Neural cell (in vitro differentiated cells): ENCODE measurements around the gene PRRT1B. TPM values are rescaled to one million over a fixed set of nuclear protein-coding genes. Genes with fewer than 3 reads are reported as not detected.

Experiments used
- H2AFZ ChIP-seq: fragments of 200-600, 300-800 bp; sonication (generic), shearing (Covaris generic); 2 replicates; pipeline ENCODE4 v1.6.0; 2014; ENCODE audit warnings: low read depth, mild to moderate bottlenecking, antibody characterized with exemption, low read length, moderate library complexity
- H3F3A ChIP-seq: fragments of 200-600 bp; shearing (Covaris generic); 2 replicates; pipeline ENCODE4 v1.6.1; 2016; ENCODE audit warnings: mild to moderate bottlenecking, moderate library complexity, mixed read lengths, antibody characterized with exemption, low read length; ENCODE audit not compliant: insufficient read depth, poor library complexity, severe bottlenecking
- H3K27ac ChIP-seq: fragments of 200-600, 300-800 bp; sonication (generic), shearing (Covaris generic); 2 replicates; pipeline ENCODE4 v1.5.1; 2014; ENCODE audit warnings: mild to moderate bottlenecking, low read length, moderate library complexity
- H3K27me3 ChIP-seq: fragments of 300-800, 200-600 bp; sonication (generic), shearing (Covaris generic); 2 replicates; pipeline ENCODE4 v1.6.0; 2014; ENCODE audit warnings: mild to moderate bottlenecking, low read depth, low read length, moderate library complexity; ENCODE audit not compliant: insufficient read depth
- H3K36me3 ChIP-seq: fragments of 300-800, 200-600 bp; sonication (generic), shearing (Covaris generic); 2 replicates; pipeline ENCODE4 v1.5.1; 2014; ENCODE audit warnings: mild to moderate bottlenecking, antibody characterized with exemption, low read length, moderate library complexity; ENCODE audit not compliant: insufficient read depth
- H3K4me2 ChIP-seq: fragments of 300-800, 200-600 bp; sonication (generic), shearing (Covaris generic); 2 replicates; pipeline ENCODE4 v1.6.0; 2014; ENCODE audit warnings: mild to moderate bottlenecking, low read length
- H3K4me3 ChIP-seq: fragments of 300-800, 200-600 bp; sonication (generic), shearing (Covaris generic); 2 replicates; pipeline ENCODE4 v1.5.1; 2014; ENCODE audit warnings: mild to moderate bottlenecking, low read length, moderate library complexity
- H3K79me2 ChIP-seq: fragments of 200-600 bp; shearing (Covaris generic); replicated peaks from 2 replicates; pipeline ENCODE4 v1.6.0; 2014; ENCODE audit warnings: mild to moderate bottlenecking, low read length, moderate library complexity; ENCODE audit not compliant: insufficient read depth
- H3K9ac ChIP-seq: fragments of 300-800, 200-600 bp; sonication (generic), shearing (Covaris generic); 2 replicates; pipeline ENCODE4 v1.6.1; 2016; ENCODE audit warnings: mild to moderate bottlenecking, low read length, mixed read lengths
- H3K9me2 ChIP-seq: fragments of 200-600 bp; shearing (Covaris generic); 2 replicates; pipeline ENCODE4 v1.6.1; 2016; ENCODE audit warnings: mild to moderate bottlenecking, low read length, mixed read lengths; ENCODE audit not compliant: insufficient read depth
- H3K9me3 ChIP-seq: fragments of 200-600, 300-800 bp; sonication (generic), shearing (Covaris generic); 2 replicates; pipeline ENCODE4 v1.6.1; 2016; ENCODE audit warnings: mild to moderate bottlenecking, mixed run types, low read length, moderate library complexity, mixed read lengths
- H4K20me1 ChIP-seq: fragments of 200-600 bp; shearing (Covaris generic); 2 replicates; pipeline ENCODE4 v1.6.1; 2016; ENCODE audit warnings: mild to moderate bottlenecking, mixed run types; ENCODE audit not compliant: insufficient read depth
- CTCF ChIP-seq: fragments of 450-650 bp; IDR thresholded peaks from 2 replicates; pipeline ENCODE4 v1.5.1; 2014; ENCODE audit warnings: antibody characterized with exemption, mild to moderate bottlenecking, moderate library complexity; ENCODE audit not compliant: poor library complexity, severe bottlenecking
- EP300 ChIP-seq: fragments of 450-650 bp; conservative IDR thresholded peaks from 2 replicates; pipeline ENCODE4 v1.6.1; 2014; ENCODE audit warnings: antibody characterized with exemption, mild to moderate bottlenecking, moderate library complexity; ENCODE audit not compliant: poor library complexity, severe bottlenecking
- EZH2 ChIP-seq: fragments of 200-600, 300-800 bp; shearing (Covaris generic), sonication (generic); IDR thresholded peaks from 2 replicates; pipeline ENCODE4 v1.6.1; 2014; ENCODE audit warnings: antibody characterized with exemption, low read length, borderline replicate concordance, mild to moderate bottlenecking; ENCODE audit not compliant: insufficient read depth, poor library complexity, severe bottlenecking
- MXI1 ChIP-seq: fragments of 450-650 bp; conservative IDR thresholded peaks from 2 replicates; pipeline ENCODE4 v1.6.1; 2014; ENCODE audit warnings: antibody characterized with exemption, mild to moderate bottlenecking; ENCODE audit not compliant: poor library complexity, severe bottlenecking
- POLR2AphosphoS5 ChIP-seq: IDR thresholded peaks from 2 replicates; pipeline ENCODE4 v1.6.1; 2012
- RAD21 ChIP-seq: fragments of 450-650 bp; conservative IDR thresholded peaks from 2 replicates; pipeline ENCODE4 v1.6.1; 2014; ENCODE audit warnings: antibody characterized with exemption, mild to moderate bottlenecking, moderate library complexity
- REST ChIP-seq: IDR thresholded peaks from 2 replicates; pipeline ENCODE4 v1.6.1; 2012; ENCODE audit warnings: borderline replicate concordance
- SMC3 ChIP-seq: fragments of 450-650 bp; conservative IDR thresholded peaks from 2 replicates; pipeline ENCODE4 v1.6.1; 2014; ENCODE audit warnings: antibody characterized with exemption, mild to moderate bottlenecking, moderate library complexity; ENCODE audit not compliant: poor library complexity
- TAF1 ChIP-seq: IDR thresholded peaks from 2 replicates; pipeline ENCODE4 v1.6.1; 2012; ENCODE audit warnings: low read depth
- polyA plus RNA-seq: library from polyadenylated mRNA; depleted of rRNA; stranded (reverse); fragments of >200 nt; gene quantifications from 2 replicates; pipeline ENCODE4 v1.2.3, GENCODE V29; 2014

PRRT1B gene
- polyA plus RNA-seq, 1 donor from 2014 or later: not detected

GRCh38 chr9:131521822-131522221, 23.5 kb upstream of the PRRT1B start:
- Histone ChIP-seq H3F3A (no peaks in the 10 kb centered on the region), H4K20me1 (no peaks in the 10 kb centered on the region), H3K79me2 (no peaks in the 10 kb centered on the region), H2AFZ (no peak overlapping the region), H3K27ac (no peak overlapping the region), H3K9ac (no peak overlapping the region), H3K9me2 (no peaks in the 10 kb centered on the region), H3K36me3 (peaks cover 3% of the 10 kb centered on the region), H3K9me3 (no peaks in the 10 kb centered on the region), H3K27me3 (no peaks in the 10 kb centered on the region), H3K4me3 (no peak overlapping the region), H3K4me2 (no peak overlapping the region)
- TF ChIP-seq RAD21: no peak
- no peak for TF ChIP-seq MXI1
- no peak for TF ChIP-seq SMC3
- TF ChIP-seq TAF1: no peak
- TF ChIP-seq REST: no peak
- no peak for TF ChIP-seq POLR2AphosphoS5
- no peak for TF ChIP-seq CTCF
- no peak for TF ChIP-seq EP300
- no peak for TF ChIP-seq EZH2

GRCh38 chr9:131522257-131523085, 22.9 kb upstream of the PRRT1B start:
- no peaks in the 10 kb centered on the region for H3K36me3 ChIP-seq

More at GRCh38 chr9:131522257-131523085, 22.9 kb upstream of the PRRT1B start:
- TF ChIP-seq REST (no peak), EZH2 (no peak), EP300 (no peak), SMC3 (no peak), CTCF (no peak), TAF1 (no peak), POLR2AphosphoS5 (no peak), MXI1 (no peak)
- H2AFZ ChIP-seq: no peak overlapping the region
- no peak overlapping the region for H3K4me2 ChIP-seq
- H3K9ac ChIP-seq: no peak overlapping the region
- no peak overlapping the region for H3K27ac ChIP-seq
- no peaks in the 10 kb centered on the region for H3F3A ChIP-seq
- no peaks in the 10 kb centered on the region for H3K27me3 ChIP-seq
- no peaks in the 10 kb centered on the region for H4K20me1 ChIP-seq
- H3K4me3 ChIP-seq: no peak overlapping the region
- H3K9me3 ChIP-seq: no peaks in the 10 kb centered on the region
- no peaks in the 10 kb centered on the region for H3K79me2 ChIP-seq
- H3K9me2 ChIP-seq: no peaks in the 10 kb centered on the region
